HG02981 (cell line): Measurements from ENCODE around the gene KNL1.
"Not testable (repeated sequence)": the region's sequence is repeated elsewhere in the genome, so short reads cannot be mapped to it uniquely, and the experiment has no call there.

Source experiments
- ATAC-seq: cut with Tn5 transposase; IDR thresholded peaks from one replicate; pipeline ENCODE4 v1.9.1; 2021; ENCODE audit warnings: mild to moderate bottlenecking, moderate library complexity; ENCODE audit not compliant: unreplicated experiment

KNL1 gene

DNA sequence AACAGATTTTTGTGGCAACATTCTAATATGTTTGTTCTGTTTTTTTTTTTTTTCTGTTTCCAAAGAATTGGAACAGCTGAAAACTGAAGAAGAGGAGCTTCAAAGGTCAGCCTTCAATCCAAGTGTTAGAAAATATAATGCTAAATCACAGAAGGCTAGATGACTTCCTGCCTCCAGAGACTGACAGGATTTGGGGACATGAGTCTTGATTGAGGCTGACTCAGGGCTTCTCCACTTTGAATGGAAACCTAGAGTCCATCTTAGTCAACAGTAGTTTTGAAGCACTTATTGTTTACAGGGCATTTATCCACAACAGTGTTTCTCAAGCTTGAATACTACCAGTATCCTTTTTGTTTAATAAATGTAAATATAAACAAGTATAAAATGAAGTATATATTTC, 56.4 kb downstream of the KNL1 start:
- no peak for ATAC-seq

DNA sequence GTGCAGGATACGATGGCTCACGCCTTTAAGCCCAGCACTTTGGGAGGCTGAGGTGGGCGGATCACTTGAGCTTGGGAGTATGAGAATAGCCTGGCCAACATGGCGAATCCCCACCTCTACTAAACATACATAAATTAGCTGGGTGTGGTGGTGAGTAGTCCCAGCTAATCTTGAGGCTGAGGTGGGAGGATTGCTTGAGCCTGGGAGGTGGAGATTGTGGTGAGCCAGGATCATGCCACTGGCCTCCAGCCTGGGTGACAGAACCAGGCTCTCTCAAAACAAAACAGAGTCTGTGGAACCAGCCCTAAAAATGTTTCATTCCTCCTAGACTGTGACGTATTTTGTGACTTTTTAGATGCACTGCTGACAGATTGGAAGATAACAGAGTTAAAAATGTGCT, 66.6 kb downstream of the KNL1 start:
- no peak for ATAC-seq

GRCh38 chr15:40664909-40665308, 70.9 kb downstream of the KNL1 start:
- ATAC-seq, result no peak

- not testable (repeated sequence) for ATAC-seq
Measured at GRCh38 chr15:40676290-40676689, 82.2 kb downstream of the KNL1 start.

DNA sequence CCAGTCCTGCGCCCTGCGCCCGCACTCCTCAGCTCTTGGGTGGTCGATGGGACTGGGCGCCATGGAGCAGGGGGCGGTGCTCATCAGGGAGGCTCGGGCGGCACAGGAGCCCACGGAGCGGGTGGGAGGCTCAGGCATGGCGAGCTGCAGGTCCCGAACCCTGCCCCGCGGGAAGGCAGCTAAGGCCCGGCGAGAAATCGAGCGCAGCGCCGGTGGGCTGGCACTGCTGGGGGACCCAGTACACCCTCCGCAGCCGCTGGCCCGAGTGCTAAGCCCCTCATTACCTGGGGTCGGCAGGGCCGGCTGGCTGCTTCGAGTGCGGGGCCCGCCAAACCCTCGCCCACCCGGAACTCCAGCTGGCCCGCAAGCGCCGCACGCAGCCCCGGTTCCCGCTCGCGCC, 82.9 kb downstream of the KNL1 start:
- ATAC-seq, result not testable (repeated sequence)

- ATAC-seq, result no peak
Measured at GRCh38 chr15:40680151-40680550, 86.1 kb downstream of the KNL1 start.

- not testable (repeated sequence) for ATAC-seq
Measured at GRCh38 chr15:40680959-40681358, 86.9 kb downstream of the KNL1 start.

GRCh38 chr15:40684381-40684780, 90.3 kb downstream of the KNL1 start:
- no peak for ATAC-seq

DNA sequence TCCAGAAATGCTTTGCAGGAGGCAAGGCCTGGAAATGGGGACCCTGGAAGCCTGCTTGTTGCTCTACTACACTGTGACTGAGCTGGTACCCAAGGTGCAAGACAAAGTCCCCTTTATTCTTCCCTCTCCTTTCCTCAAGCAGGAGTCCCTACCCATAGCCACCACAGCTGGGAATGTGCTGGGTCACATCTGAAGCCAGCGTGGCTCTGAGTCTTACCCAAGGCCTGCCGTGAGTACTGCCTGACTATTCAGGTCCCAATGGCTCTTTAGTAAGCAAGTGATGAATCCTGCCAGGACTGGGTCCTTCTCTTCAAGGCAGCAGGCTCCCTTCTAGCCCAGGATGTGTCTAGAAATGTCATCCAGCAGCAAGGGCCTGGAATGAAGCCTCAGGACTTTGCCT, 91.3 kb downstream of the KNL1 start:
- ATAC-seq, result no peak

DNA sequence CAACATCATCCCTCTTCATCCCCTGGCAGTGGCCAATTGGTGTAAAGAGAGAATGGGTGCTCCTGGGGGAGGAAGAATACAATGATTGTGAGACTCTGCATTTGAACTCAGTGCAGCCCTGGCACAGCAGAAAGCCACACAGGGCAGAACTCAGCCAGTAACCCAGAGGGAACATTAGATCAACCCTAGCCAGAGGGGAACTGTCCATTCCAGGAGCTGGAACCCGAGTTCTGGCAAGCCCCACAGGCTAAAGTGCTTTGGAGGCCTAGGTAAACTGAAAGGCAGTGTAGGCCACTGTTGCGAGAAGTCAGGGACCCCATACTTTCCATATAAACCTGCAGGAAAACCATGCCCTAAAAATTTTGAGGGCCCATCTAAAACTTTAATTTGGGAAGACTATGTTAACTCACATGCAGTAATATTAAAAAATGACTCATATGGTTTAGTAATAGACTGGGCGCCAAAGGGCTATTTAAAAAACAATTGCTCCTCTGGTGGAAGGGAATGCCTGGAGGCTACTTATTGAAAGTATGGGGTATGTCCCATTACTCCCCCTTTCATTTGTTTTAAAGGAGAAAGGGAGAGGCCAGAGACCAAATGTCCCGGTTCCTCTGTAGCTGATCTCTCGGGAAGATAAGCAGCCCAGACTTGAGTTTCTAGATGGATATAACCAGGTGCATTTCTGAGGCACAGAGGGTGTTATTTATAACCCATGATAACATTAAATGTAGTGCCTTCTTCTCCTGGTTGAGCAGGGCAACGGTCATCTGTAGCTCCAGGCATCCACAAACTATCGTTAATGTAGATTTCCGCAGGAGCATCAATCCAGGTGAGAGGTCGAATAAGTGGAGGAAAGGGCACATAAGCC, 95.1 kb downstream of the KNL1 start:
- ATAC-seq, result no peak

DNA sequence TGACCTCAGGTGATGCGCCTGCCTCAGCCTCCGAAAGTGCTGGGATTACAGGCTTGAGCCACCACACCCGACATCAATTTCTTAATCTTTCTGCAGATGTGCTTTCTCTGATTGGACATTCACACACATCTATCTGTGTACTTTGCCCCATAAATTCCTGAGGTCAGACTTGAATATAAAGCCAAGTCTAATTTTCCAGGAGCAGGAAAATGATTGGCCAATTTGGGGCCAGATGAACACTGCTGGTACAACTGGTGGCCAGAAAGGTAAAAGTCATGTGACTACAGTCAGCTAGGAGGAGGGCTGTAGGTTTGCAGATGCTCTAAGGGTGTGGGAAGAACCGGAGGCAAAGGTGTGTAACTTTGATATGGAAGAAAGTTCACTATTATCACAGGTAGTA, 97.7 kb downstream of the KNL1 start:
- no peak for ATAC-seq

DNA sequence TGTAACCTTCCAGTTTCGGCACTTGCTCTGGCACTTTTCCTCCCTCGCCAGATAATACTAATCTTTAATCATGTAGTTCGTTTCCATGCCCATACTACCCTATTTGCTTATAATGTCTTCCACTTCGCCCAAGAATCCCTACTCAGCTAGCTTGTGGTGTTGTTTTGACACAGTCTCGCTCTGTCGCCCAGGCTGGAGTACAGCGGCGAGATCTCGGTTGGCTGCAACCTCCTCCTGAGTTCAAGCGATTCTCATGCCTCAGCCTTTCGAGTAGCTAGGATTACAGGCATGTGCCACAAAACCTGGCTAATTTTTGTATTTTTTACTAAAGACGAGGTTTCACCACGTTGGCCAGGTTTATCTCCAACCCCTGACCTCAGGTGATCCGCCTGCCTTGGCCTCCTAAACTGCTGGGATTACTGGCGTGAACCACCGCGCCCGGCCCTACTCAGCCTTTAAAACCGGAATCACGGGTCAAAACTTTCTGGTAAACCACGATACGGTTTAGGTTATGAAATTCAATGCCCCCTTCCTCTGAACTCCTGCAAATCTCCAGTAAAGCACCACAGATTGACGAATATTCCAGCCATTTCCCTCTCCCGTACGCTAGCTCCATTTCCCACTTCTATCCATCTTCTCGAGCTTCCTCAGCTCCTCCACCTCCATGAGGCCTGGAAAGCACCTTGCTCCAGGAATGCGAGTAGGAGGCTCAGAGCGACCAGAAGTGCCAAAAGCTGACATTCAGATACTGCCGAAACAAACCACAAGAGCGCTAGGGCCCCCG, 100.0 kb downstream of the KNL1 start:
- ATAC-seq, result peak; percentile 3

DNA sequence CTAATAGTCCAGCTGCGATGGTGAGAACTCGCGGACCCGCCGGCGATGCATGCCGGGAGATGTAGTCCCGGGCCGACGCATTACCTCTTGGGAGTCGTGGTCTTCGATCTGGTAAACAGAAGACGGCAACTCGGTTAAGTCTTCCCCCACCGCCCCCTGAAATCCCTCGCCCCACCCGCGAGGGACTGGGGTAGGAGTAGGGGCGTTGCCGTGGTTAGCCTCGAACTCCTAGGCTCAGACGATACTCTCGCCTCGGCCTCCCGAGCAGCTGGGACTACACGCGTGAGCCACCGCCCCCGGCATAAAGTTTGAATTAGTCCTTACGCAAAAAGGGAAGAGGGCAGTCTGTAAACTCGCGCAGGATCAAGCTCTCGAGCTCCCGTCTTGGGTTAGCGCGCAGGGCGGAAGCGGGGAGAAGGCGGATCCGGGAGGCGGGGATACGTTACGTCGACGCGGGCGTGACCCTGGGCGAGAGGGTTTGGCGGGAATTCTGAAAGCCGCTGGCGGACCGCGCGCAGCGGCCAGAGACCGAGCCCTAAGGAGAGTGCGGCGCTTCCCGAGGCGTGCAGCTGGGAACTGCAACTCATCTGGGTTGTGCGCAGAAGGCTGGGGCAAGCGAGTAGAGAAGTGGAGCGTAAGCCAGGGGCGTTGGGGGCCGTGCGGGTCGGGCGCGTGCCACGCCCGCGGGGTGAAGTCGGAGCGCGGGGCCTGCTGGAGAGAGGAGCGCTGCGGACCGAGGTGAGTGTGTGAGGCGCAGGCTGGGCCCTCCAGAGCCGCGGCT, 100.8 kb downstream of the KNL1 start, which contains the start of gene RAD51:
Gene RAD51 (plus strand): TSS at position 487 of the 781 bp plus-strand sequence. CDS start 3,585 bp downstream, outside the sequence.
- ATAC-seq, result peak; percentile 83

DNA sequence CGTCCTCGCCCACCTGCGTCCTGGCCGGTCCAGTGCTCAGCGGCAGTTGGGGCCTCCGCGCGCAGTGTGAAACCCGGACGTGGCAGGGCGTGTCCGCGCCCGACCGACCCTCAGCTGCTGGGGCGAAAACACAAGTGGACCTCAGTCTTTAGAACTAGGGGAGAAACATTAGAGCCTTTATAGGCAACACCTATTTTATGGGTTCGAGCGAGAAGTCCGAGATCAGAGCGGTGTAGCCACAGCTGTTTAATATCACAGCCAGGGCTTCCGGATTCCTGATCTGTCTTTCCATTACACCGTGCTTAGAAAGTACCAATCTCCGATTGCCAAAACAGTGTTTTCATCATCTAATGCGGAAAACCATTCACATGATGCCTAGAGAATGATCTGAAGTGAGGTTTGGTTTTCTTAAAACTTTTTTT, 101.4 kb downstream of the KNL1 start:
- ATAC-seq, result peak; percentile 27

- no peak for ATAC-seq
Measured at GRCh38 chr15:40696228-40696627, 102.2 kb downstream of the KNL1 start.

- no peak for ATAC-seq
Measured at GRCh38 chr15:40697916-40698315, 103.9 kb downstream of the KNL1 start.

DNA sequence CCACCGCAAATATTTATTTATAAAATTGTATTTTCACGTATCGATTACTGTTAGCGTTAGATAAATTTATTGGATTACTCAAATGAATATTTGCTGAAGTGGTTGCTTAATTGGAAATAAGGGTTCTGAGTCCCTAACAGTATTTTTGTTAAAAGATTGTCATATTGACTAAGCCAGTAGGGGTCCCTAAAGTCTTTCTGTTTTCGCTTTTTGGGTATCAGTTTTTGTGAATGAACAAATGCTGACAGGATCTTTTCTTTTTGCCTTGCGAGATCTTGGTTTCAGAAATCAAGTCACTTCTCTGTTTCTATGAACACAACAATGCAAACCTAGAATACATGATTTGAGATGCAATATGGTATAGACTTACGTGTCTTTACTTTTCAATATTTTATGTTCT, 108.0 kb downstream of the KNL1 start:
- ATAC-seq, result no peak

DNA sequence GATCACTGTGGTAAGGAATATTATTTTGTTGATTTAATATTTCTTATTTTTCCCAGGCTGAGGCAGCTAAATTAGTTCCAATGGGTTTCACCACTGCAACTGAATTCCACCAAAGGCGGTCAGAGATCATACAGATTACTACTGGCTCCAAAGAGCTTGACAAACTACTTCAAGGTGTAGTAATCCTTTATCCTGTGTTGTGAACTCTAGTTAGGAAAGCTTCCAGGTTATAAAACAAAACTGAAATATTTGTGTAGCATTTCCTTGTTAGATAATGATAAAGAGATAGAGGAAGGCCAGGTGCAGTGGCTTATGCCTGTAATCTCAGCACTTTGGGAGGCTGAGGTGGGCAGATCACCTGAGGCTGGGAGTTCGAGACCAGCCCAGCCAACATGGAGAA, 112.1 kb downstream of the KNL1 start:
- ATAC-seq, result no peak
